Gastrocnemius medialis (tissue), 4 donors: ENCODE data around the gene SLC39A8.

ENCODE experiments used
- POLR2A ChIP-seq, 2 donors: fragments of 450-650 bp; IDR thresholded peaks; one replicate each; pipeline ENCODE4 v1.6.1; 2017; ENCODE audit warnings: antibody characterized with exemption in 2 of 2, mild to moderate bottlenecking in 2 of 2, moderate library complexity in 2 of 2
- TF ChIP-seq, protein P1 (sequence below), 5 experiments: fragments of 450-650 bp in 3 of 5; fragments of 200-600 bp in 2 of 5; sonication (generic) in 2 of 5; IDR thresholded peaks in 4 of 5; conservative IDR thresholded peaks in 1 of 5; 1 replicate in 4 of 5; 2 replicates in 1 of 5; pipeline ENCODE4 v1.5.1; 2016 to 2019; ENCODE audit warnings: antibody characterized with exemption in 5 of 5, mild to moderate bottlenecking in 3 of 5, moderate library complexity in 3 of 5

DNA sequence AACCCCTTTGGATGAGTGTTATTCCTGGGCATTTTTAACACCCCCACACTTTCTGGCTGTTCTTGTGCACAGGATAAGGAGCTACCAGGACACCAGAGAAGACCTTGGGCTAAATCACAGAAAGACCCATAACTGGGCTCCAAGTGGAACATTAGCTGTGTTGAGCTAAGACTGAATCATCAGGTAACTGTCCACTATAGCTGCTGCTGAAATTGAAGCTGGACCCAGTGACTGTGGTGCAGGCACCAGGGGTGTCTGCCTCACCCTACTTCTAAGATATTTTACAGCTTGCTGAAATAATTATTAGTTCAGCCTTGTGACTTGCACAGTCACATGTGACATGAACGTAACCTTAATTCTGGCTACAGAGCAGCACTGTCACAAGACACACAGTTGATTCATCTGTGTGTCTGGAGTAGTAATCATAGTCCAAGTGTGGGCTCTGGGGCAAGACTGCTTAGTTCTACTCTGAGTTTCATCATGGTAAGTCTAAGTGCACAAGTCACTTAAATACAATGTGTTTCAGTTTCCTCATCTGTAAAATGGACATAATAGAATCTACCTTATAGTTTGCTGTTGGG lies 127.4 kb downstream of the SLC39A8 start:
- TF ChIP-seq, protein P1, sequence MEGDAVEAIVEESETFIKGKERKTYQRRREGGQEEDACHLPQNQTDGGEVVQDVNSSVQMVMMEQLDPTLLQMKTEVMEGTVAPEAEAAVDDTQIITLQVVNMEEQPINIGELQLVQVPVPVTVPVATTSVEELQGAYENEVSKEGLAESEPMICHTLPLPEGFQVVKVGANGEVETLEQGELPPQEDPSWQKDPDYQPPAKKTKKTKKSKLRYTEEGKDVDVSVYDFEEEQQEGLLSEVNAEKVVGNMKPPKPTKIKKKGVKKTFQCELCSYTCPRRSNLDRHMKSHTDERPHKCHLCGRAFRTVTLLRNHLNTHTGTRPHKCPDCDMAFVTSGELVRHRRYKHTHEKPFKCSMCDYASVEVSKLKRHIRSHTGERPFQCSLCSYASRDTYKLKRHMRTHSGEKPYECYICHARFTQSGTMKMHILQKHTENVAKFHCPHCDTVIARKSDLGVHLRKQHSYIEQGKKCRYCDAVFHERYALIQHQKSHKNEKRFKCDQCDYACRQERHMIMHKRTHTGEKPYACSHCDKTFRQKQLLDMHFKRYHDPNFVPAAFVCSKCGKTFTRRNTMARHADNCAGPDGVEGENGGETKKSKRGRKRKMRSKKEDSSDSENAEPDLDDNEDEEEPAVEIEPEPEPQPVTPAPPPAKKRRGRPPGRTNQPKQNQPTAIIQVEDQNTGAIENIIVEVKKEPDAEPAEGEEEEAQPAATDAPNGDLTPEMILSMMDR (IDR thresholded peaks at IDR 0.05 in 4 of 5, conservative IDR thresholded peaks at IDR 0.05 in 1 of 5), result no peak
- TF ChIP-seq POLR2A (IDR thresholded peaks at IDR 0.05), result no peak
